Neutrophil (primary cell): ENCODE measurements around the gene TMEM164.

Experiments
- H3K27ac ChIP-seq: fragments of 200-600 bp; sonication (generic); 2 replicates; pipeline ENCODE4 v1.5.1; 2016; ENCODE audit warnings: mild to moderate bottlenecking, moderate library complexity
- H3K27me3 ChIP-seq: fragments of 200-600 bp; sonication (generic); 2 replicates; pipeline ENCODE4 v1.6.0; 2016; ENCODE audit warnings: mild to moderate bottlenecking
- H3K36me3 ChIP-seq: fragments of 200-600 bp; sonication (generic); 2 replicates; pipeline ENCODE4 v1.5.1; 2017
- H3K4me1 ChIP-seq, 2 experiments: fragments of 200-600 bp in 1 of 2; sonication (generic) in 1 of 2; 1 replicate in 1 of 2; 2 replicates in 1 of 2; pipeline versions ENCODE4 v1.5.1 to v1.6.1; 2013 to 2016; ENCODE audit warnings: low read depth in 1 of 2, low read length in 1 of 2, mild to moderate bottlenecking in 1 of 2, moderate library complexity in 1 of 2; ENCODE audit not compliant: control insufficient read depth in 1 of 2, insufficient read depth in 1 of 2
- H3K4me3 ChIP-seq, 2 experiments: fragments of 200-600 bp in 1 of 2; sonication (generic) in 1 of 2; 1 replicate in 1 of 2; 2 replicates in 1 of 2; pipeline ENCODE4 v1.5.1; 2013 to 2016; ENCODE audit warnings: low read depth in 1 of 2, low read length in 1 of 2, mild to moderate bottlenecking in 1 of 2, moderate library complexity in 1 of 2
- H3K9me3 ChIP-seq: fragments of 200-600 bp; sonication (generic); 2 replicates; pipeline ENCODE4 v1.5.1; 2016
- CTCF ChIP-seq: fragments of 200-600 bp; sonication (generic); IDR thresholded peaks from 2 replicates; pipeline ENCODE4 v1.5.1; 2016; ENCODE audit warnings: antibody characterized with exemption

Gene TMEM164

GRCh38 chrX:110103344-110103743 lies 100.4 kb downstream of the TMEM164 start:
- no peaks in the 10 kb centered on the region for H3K27me3 ChIP-seq
- H3K4me3 ChIP-seq, result no peak overlapping the region
- H3K4me1 ChIP-seq, result peaks cover 19% of the 10 kb centered on the region in 2 experiments
- no peaks in the 10 kb centered on the region for H3K36me3 ChIP-seq
- no peaks in the 10 kb centered on the region for H3K9me3 ChIP-seq
- H3K27ac ChIP-seq, result no peak overlapping the region
- TF ChIP-seq CTCF, result no peak

- TF ChIP-seq CTCF, result no peak
- Histone ChIP-seq H3K4me3 (no peak overlapping the region), H3K4me1 (peaks cover 27% of the 10 kb centered on the region in 2 experiments), H3K36me3 (no peaks in the 10 kb centered on the region), H3K27ac (no peak overlapping the region), H3K27me3 (no peaks in the 10 kb centered on the region), H3K9me3 (no peaks in the 10 kb centered on the region)
Observed at GRCh38 chrX:110104078-110104477, 101.2 kb downstream of the TMEM164 start.

GRCh38 chrX:110108381-110108821 lies 105.5 kb downstream of the TMEM164 start:
- no peaks in the 10 kb centered on the region for H3K9me3 ChIP-seq
- TF ChIP-seq CTCF, result no peak
- H3K27ac ChIP-seq, result peak overlapping the region; percentile 71
- no peaks in the 10 kb centered on the region for H3K27me3 ChIP-seq
- H3K36me3 ChIP-seq, result peaks cover 19% of the 10 kb centered on the region
- H3K4me3 ChIP-seq, result no peak overlapping the region
- peaks cover 42 to 46% of the 10 kb centered on the region in 2 experiments for H3K4me1 ChIP-seq

GRCh38 chrX:110114260-110114776 lies 111.4 kb downstream of the TMEM164 start:
- Histone ChIP-seq H3K4me3 (no peak overlapping the region), H3K27ac (no peak overlapping the region), H3K27me3 (no peaks in the 10 kb centered on the region), H3K36me3 (peaks cover 27% of the 10 kb centered on the region), H3K9me3 (no peaks in the 10 kb centered on the region), H3K4me1 (peaks cover 13 to 17% of the 10 kb centered on the region in 2 experiments)
- no peak for TF ChIP-seq CTCF

GRCh38 chrX:110116066-110116980 lies 113.4 kb downstream of the TMEM164 start:
- H3K4me1 ChIP-seq, result peaks cover 11 to 14% of the 10 kb centered on the region in 2 experiments
- H3K36me3 ChIP-seq, result peaks cover 8% of the 10 kb centered on the region

More at GRCh38 chrX:110116066-110116980, 113.4 kb downstream of the TMEM164 start:
- no peaks in the 10 kb centered on the region for H3K9me3 ChIP-seq
- H3K27ac ChIP-seq, result no peak overlapping the region
- TF ChIP-seq CTCF, result no peak
- no peak overlapping the region for H3K4me3 ChIP-seq
- no peaks in the 10 kb centered on the region for H3K27me3 ChIP-seq
